ENCODE results near the gene AGR2. TPM values are rescaled to one million over a fixed set of nuclear protein-coding genes. Genes with fewer than 3 reads are reported as not detected.

Gene AGR2
- total RNA-seq, 1 donor from 2014 or later, result 7.4 TPM

- peak; percentile 54 for DNase-seq (ENCODE audit: low read depth)
- Histone ChIP-seq H3K4me3 (ENCODE audit: low read depth, low read length) (peak within 1 kb of the TSS; percentile 87), H3K27me3 (ENCODE audit: control insufficient read depth, insufficient read depth, low read length) (no peaks in the 10 kb centered on the region), H3K36me3 (ENCODE audit: control insufficient read depth, insufficient read depth, low read length) (no peaks in the 10 kb centered on the region)
- no peak for TF ChIP-seq CTCF (IDR thresholded peaks at IDR 0.05; ENCODE audit: insufficient read depth, low read length, poor library complexity, severe bottlenecking)
These were observed 51.5 kb downstream of the AGR2 start, which contains the start of gene TSPAN13 for GRCh38 chr7:16753102-16753931. Gene TSPAN13, plus strand, starts transcription at chr7:16753755. Its CDS starts 213 bp downstream, at chr7:16753968.

DNA sequence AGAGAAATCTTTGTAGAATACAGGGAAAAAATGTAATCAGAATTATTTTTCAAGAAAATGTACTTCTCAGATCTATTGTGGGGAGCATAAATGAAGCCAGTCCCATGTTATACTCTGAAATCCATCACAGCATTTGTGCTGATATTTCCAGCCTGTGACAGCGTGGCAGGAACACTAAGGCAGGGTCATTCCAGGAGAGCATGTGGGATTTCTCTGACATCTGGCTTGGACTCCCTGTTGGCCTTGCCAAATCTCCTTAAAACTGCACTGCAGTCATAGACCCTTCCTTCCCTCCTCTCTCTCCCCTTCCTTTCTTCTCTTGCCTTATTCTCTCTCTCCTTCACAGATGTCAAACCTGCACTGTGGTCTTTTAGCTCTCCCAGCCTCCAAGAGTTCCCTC, 57.7 kb downstream of the AGR2 start:
- no peak overlapping the region for H3K4me3 ChIP-seq (ENCODE audit: low read depth, low read length)
- no peaks in the 10 kb centered on the region for H3K27me3 ChIP-seq (ENCODE audit: control insufficient read depth, insufficient read depth, low read length)
- H3K36me3 ChIP-seq (ENCODE audit: control insufficient read depth, insufficient read depth, low read length), result no peaks in the 10 kb centered on the region
- no peak for DNase-seq (ENCODE audit: low read depth)
- no peak for TF ChIP-seq CTCF (IDR thresholded peaks at IDR 0.05; ENCODE audit: insufficient read depth, low read length, poor library complexity, severe bottlenecking)

- no peaks in the 10 kb centered on the region for H3K27me3 ChIP-seq (ENCODE audit: control insufficient read depth, insufficient read depth, low read length)
- no peak for TF ChIP-seq CTCF (IDR thresholded peaks at IDR 0.05; ENCODE audit: insufficient read depth, low read length, poor library complexity, severe bottlenecking)
- no peaks in the 10 kb centered on the region for H3K36me3 ChIP-seq (ENCODE audit: control insufficient read depth, insufficient read depth, low read length)
- no peak overlapping the region for H3K4me3 ChIP-seq (ENCODE audit: low read depth, low read length)
- no peak for DNase-seq (ENCODE audit: low read depth)
These were observed 59.2 kb downstream of the AGR2 start for GRCh38 chr7:16745645-16746044.

DNA sequence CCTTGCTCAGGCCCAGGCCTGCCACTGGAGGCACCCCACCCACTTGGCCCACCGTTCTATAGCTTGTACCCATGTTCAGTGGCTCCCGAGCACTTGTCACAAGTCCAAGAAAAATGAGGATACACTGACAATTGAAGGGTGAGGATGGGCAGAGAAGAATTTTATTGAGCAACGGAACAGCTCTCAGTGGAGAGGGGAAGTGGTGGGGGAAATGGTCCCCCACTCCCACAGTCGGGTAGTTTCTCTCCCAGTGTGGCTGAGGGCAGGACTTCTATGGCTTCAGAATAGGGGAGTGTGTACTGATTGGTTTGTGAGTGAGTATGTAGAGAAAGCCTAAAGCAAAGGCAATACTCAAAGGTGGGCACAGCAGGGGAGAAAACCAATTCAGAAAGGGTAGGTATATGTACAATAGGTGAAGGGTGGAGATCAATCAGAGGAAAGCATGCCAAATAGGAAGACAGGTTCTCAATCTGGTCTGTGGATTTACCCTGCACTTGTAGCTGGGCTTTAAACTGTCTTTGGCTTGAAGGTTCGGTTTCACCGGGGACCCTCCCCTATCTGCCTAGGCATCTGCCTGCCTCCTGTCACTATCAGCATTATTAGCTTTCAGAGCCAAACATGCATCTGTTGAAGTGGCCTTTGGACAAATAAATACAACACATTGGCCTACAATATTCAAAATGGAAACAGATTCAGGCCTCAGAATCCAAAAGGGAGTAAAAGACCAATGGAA, 60.1 kb downstream of the AGR2 start:
- Histone ChIP-seq H3K27me3 (ENCODE audit: control insufficient read depth, insufficient read depth, low read length) (no peaks in the 10 kb centered on the region), H3K4me3 (ENCODE audit: low read depth, low read length) (no peak overlapping the region), H3K36me3 (ENCODE audit: control insufficient read depth, insufficient read depth, low read length) (no peaks in the 10 kb centered on the region)
- DNase-seq (ENCODE audit: low read depth), result no peak
- TF ChIP-seq CTCF (IDR thresholded peaks at IDR 0.05; ENCODE audit: insufficient read depth, low read length, poor library complexity, severe bottlenecking), result no peak

- Histone ChIP-seq H3K4me3 (ENCODE audit: low read depth, low read length) (no peak overlapping the region), H3K27me3 (ENCODE audit: control insufficient read depth, insufficient read depth, low read length) (no peaks in the 10 kb centered on the region), H3K36me3 (ENCODE audit: control insufficient read depth, insufficient read depth, low read length) (no peaks in the 10 kb centered on the region)
- TF ChIP-seq CTCF (IDR thresholded peaks at IDR 0.05; ENCODE audit: insufficient read depth, low read length, poor library complexity, severe bottlenecking), result no peak
- no peak for DNase-seq (ENCODE audit: low read depth)
These were observed 61.6 kb downstream of the AGR2 start for GRCh38 chr7:16743236-16743635.
